Stimulated activated CD4-positive, alpha-beta T cell treated with anti-CD3 and anti-CD28 coated beads, Interleukin-15, amount 100 ng/mL, for 24 hours (primary cell): Measurements from ENCODE around the gene SPEM3.

ENCODE experiments used
- DNase-seq: peaks from one replicate; pipeline ENCODE4 v3.0.0-alpha.2; 2020

SPEM3 gene

DNA sequence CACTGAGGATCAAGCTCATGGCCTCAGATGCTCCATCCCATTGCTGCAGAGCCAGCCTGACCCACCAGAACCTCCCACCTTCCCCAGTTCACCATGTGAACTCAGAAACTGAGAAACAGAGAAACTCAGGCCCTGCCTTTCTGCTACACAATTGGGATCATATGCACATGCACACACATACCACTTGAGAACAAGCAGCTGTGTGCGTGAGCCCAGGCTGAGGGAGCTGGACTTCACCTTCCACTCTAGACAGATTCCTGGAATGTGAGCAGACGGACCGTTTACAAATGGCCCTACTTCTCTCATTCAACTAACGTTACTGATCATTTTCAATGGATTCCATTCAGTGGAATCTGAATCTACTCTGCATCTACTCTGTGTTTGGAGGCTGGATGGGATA, 5.0 kb upstream of the SPEM3 start:
- DNase-seq, result no peak

GRCh38 chr17:7425316-7425715, 3.3 kb upstream of the SPEM3 start, which contains the start of gene SPEM2:
SPEM2 (plus strand) TSS chr17:7425616; CDS start chr17:7425689, 73 bp downstream.
- DNase-seq, result no peak

DNA sequence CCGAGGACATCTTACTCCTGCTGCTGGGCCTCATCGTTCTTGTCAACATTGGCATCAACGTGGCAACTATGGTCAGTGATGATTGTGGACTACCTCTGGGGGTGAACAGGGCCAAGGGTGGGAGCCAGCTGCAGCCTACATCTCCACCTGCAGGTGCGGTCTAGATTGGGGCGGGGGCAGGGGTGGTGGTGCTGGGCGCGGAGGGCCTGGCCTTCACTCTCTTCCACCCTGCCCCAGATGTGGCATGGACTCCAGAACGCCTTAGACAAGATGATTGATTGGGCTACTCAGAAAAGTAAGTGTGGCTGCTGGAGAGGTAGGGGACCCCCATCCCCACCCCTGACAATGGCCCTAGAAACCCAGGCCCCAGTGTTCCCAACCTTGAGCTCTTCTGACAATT, 2.9 kb upstream of the SPEM3 start:
- DNase-seq, result no peak

- no peak for DNase-seq
These were observed 2.3 kb upstream of the SPEM3 start for GRCh38 chr17:7426203-7426863.

GRCh38 chr17:7426896-7427489, 1.7 kb upstream of the SPEM3 start:
- DNase-seq, result no peak

DNA sequence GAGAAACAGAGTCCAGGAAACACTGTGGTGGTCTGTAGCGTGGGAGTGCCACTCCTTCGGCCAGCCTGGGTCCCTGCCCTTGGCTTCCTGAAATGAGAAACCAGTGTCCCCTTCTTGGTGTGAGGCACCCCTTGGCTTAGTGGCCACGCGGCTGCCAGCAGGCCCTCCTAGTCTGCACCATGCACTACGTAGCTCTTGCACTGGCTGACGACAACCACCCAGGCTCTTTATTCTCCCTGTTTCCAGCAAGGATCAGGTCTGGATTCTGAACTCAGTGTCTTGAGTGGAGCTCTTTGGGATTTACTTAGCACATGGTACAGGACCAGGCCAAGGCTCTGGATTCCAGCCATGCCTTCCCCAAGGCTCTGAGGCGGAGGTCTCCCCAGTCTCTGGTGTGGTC, 1.1 kb upstream of the SPEM3 start:
- no peak for DNase-seq

- DNase-seq, result no peak
These were observed 1.1 kb downstream of the SPEM3 start for GRCh38 chr17:7429722-7430121.

GRCh38 chr17:7431231-7431630, 2.6 kb downstream of the SPEM3 start:
- no peak for DNase-seq

DNA sequence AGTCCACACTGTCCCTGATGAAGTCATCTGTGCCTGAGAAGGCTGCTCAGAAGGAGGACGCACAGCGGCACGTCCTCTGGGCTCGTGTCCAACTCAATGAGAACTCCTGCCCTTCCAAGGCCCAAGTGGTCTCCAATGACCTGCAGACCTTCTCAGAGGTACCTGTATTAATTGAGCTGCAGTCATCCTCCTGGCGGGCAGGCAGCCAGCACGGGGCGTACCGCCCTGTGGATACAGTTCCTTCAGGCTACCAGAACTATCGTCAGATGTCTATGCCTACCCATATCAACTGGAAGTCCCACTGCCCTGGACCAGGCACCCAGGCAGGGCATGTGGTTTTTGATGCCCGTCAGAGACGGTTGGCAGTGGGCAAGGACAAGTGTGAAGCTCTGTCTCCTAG, 3.6 kb downstream of the SPEM3 start:
- DNase-seq, result no peak

DNA sequence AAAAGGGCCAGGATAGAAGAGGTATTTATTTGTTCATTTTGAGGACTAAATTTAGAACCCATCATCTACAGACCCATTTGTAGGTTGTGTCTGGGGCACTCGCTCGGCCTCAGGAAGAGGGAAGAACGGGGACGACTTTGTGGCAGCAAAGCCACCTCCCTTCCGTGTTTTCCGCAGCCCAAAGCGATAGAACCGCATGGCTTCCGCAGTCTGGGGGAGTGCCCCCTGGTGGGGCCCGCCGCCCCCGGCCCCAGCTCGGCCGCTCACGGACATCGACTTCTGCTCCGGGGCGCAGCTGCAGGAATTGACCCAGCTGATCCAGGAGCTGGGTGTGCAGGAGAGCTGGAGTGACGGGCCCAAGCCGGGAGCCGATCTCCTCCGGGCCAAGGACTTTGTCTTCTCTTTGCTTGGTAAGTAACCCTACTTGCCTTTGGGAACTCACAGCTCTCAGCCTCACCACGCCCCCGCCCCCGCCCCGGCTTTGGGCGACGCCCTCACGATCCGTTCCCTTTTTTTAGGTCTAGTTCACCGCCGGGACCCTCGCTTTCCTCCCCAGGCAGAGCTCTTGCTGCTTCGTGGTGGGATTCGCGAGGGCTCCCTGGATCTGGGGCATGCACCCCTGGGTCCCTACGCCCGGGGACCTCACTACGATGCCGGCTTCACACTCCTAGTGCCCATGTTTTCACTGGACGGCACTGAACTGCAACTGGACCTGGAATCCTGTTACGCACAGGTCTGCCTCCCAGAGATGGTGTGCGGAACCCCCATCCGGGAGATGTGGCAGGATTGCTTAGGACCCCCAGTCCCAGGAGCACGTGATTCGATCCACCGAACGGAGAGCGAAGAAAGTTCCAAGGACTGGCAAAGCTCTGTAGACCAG, 7.3 kb downstream of the SPEM3 start:
- DNase-seq, result peak; percentile 71

DNA sequence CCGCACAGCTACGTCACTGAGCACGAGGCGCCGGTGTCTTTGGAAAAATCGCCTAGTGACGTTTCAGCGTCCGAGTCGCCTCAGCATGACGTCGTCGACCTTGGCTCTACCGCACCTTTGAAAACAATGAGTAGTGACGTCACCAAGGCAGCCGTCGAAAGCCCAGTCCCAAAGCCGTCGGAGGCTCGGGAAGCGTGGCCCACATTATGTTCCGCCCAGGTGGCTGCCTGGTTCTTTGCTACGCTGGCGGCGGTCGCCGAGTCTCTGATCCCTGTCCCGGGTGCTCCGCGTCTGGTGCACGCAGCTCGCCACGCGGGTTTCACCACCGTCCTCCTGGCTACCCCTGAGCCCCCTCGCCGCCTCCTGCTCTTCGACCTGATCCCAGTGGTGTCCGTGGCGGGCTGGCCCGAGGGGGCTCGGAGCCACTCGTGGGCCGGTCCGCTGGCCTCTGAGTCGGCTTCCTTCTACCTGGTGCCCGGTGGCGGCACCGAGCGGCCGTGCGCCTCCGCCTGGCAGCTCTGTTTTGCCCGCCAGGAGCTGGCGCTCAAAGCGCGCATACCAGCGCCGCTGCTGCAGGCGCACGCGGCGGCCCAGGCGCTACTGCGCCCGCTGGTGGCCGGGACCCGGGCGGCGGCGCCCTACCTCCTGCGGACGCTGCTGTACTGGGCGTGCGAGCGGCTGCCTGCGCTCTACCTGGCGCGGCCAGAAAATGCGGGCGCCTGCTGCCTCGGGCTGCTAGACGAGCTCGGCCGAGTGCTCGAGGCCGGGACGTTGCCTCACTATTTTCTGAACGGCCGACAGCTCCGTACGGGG, 8.1 kb downstream of the SPEM3 start:
- peak; percentile 87 for DNase-seq

GRCh38 chr17:7437369-7437863, 8.8 kb downstream of the SPEM3 start:
- DNase-seq, result no peak

- DNase-seq, result peak; percentile 83
These were observed 9.4 kb downstream of the SPEM3 start for GRCh38 chr17:7437950-7438614.

DNA sequence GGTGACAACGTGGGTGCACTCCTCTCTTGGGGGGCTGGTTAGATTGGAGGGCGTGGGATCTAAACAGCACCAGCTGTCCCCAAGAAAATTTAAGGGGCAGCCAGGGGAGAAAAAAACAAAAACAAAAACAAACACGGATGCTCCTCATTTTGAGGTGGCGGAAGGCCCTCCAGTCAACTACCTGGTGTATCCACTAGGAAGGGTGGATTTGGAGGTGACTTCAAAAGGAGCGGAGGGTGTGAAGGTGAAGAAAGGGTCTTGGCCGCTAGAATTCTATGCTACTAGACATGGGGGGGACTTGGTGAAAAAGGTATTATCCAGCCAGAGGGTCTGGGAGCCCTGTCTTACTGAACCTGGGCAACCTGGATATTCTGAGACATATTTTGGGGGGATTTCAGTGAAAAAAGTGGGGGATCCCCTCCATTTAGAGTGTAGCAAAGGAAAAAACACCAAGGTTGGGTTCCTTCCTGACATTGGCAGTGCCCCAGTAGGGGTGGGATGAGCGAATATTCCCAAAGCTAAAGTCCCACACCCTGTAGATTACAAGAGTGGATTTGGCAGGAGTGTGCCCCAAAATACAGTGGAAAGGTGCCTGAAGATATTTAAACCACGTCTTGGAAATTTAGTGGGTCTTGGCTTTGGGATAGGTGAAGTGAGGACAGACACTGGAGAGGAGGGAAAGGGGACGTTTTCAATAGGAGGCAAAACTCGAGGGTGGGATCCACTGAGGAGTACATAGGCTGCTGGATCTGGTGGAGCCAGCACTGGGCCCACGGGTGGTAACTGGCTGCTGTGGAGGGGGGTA, 10.2 kb downstream of the SPEM3 start:
- DNase-seq, result no peak

DNA sequence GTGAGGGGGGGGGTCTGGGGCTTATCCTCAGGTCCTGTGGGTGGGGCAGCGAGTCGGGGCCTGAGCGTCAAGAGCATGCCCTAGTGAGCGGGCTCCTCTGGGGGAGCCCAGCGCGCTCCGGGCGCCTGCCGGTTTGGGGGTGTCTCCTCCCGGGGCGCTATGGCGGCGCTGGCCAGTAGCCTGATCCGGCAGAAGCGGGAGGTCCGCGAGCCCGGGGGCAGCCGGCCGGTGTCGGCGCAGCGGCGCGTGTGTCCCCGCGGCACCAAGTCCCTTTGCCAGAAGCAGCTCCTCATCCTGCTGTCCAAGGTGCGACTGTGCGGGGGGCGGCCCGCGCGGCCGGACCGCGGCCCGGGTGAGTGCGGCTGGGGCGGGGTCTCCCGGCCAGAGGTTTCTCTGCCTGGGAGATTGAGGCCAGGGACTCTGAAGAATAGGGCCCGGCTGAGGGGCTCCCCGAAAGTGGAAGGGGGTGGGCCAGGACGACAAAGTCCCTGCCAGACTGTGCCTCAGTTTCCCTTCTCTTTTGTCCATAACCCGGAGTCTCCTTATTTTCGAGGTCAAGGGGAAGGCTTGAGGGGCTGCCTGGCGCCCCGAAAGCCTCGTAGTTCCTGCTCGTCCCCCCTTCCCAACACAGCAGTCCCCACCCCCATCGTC, 10.9 kb downstream of the SPEM3 start, which contains the start of gene FGF11:
FGF11 (plus strand) TSS at position 51 of the 651 bp plus-strand sequence; CDS start at position 160, 109 bp downstream.
- peak; percentile 25 for DNase-seq

DNA sequence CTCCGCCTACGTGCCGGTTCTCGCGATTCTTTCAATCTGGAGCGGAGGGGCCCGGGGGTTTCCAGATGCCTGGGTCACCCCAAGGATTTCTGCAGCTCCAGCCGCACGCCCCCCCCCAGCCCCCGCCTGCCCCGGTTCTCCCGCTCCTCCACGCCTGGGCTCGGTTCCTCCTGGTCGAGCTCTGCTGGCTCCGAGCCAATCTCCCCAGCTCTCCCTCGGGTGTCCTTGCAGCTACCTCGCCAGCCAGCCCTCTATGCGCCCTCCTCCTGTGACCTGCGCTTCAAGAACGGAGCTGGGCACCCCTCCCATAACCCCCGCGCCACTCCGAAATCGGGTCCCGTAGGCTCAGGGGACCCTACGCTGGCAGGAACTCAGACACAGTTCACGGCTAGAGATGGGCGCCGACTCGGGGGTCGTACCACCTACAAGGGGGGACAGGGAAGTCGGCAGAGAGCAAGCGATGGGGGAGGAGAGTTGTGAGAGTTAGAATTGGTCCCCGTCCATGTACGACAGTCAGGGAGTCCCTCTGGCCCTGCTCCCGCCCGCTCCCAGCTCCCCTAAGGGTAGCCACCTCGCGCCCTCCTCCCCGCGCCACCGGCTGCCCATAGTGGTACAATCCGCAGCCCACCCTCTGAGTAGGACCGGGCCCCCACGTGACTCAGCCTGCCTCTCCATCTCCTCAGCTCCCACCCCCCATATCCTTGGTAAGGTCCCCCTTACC, 11.6 kb downstream of the SPEM3 start:
- DNase-seq, result peak; percentile 61

DNA sequence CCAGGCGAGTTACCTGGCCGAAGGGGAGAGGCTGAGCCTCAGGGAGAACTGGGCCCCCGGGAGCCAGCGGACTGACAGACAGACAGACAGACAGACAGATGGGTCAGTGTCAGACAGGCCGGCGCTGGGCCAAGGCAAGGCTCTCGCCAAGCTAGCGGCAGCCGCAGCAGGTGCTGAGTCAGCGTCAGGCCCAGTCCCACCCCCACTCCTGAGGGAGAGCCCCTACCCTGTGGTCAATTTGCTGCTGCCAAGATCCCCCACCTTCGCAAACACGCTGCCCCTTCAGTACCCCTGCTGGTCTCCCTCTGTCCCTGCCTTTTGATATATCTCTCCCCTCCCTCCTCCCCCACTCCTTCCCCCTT, 12.2 kb downstream of the SPEM3 start:
- DNase-seq, result peak; percentile 31

- no peak for DNase-seq
These were observed 12.6 kb downstream of the SPEM3 start for GRCh38 chr17:7441266-7441665.

- DNase-seq, result no peak
These were observed 13.5 kb downstream of the SPEM3 start for GRCh38 chr17:7442142-7442541.
